Measurements from ENCODE around the gene RPS15. TPM values are rescaled to one million over a fixed set of nuclear protein-coding genes. Genes with fewer than 3 reads are reported as not detected.

Gene RPS15
- total RNA-seq, 1 experiment from 2014 or later, result 1,862 TPM

DNA sequence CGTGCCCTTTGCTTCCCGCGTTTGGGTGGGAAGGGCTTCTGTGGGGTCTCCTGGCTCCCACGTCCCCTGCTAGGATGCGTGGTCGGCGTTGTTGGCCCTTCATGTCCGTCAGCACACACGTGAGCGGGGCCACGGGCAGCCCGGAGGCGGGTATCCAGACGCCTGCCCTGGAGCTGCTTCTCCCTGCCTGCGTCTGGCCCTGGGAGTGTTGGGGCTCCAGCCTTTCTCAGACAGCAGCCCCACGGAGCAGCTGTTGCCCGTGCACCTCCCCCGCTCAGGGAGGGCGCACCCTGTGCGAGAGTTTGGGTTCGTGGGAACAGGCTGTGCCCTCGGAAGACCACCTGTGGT, 16.3 kb upstream of the RPS15 start:
- Histone ChIP-seq H3K9me3 (ENCODE audit: control insufficient read depth in 1 of 2, insufficient read depth in 1 of 2, low read depth in 1 of 2, low read length in 2 of 2) (no peaks in the 10 kb centered on the region), H3K9me2 (ENCODE audit: insufficient read depth) (no peaks in the 10 kb centered on the region), H3K4me3 (replicated peaks in 1 of 2; ENCODE audit: low read depth in 1 of 2, low read length in 2 of 2) (no peak overlapping the region), H3K9ac (ENCODE audit: low read length) (no peak overlapping the region), H3K79me2 (ENCODE audit: insufficient read depth, low read length) (peaks cover 95% of the 10 kb centered on the region), H3K27me3 (ENCODE audit: insufficient read depth, low read length) (no peaks in the 10 kb centered on the region), H4K20me1 (ENCODE audit: insufficient read depth) (no peaks in the 10 kb centered on the region; the same call in 1 of the 2 replicates), H3K4me1 (ENCODE audit: control insufficient read depth in 1 of 2, insufficient read depth in 2 of 2, low read length in 2 of 2) (no peaks in the 10 kb centered on the region), H3K36me3 (ENCODE audit: control insufficient read depth in 1 of 2, insufficient read depth in 2 of 2, low read length in 2 of 2) (peaks cover 52 to 79% of the 10 kb centered on the region in 2 experiments), H3K4me2 (ENCODE audit: low read length) (no peak overlapping the region), H2AFZ (ENCODE audit: low read depth, low read length, poor library complexity, severe bottlenecking) (no peak overlapping the region), H3K27ac (ENCODE audit: low read depth, low read length) (no peak overlapping the region; the same call in 1 of the 2 replicates)
- no peak for TF ChIP-seq POLR2AphosphoS5 (IDR thresholded peaks at IDR 0.05; ENCODE audit: low read depth, low read length)
- TF ChIP-seq, protein P1, sequence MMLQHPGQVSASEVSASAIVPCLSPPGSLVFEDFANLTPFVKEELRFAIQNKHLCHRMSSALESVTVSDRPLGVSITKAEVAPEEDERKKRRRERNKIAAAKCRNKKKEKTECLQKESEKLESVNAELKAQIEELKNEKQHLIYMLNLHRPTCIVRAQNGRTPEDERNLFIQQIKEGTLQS (IDR thresholded peaks at IDR 0.05), result no peak
- TF ChIP-seq ZFX (IDR thresholded peaks at IDR 0.05), result no peak
- TF ChIP-seq SIN3A (IDR thresholded peaks at IDR 0.05; ENCODE audit: low read depth), result no peak
- no peak for TF ChIP-seq RAD21 (IDR thresholded peaks at IDR 0.05; ENCODE audit: low read depth)
- TF ChIP-seq SRF (IDR thresholded peaks at IDR 0.05; ENCODE audit: low read depth), result no peak
- no peak for TF ChIP-seq EZH2phosphoT487 (IDR thresholded peaks at IDR 0.05; ENCODE audit: borderline replicate concordance)
- no peak for TF ChIP-seq ELF1 (IDR thresholded peaks at IDR 0.05; ENCODE audit: borderline replicate concordance, low read depth)
- TF ChIP-seq, protein P2, sequence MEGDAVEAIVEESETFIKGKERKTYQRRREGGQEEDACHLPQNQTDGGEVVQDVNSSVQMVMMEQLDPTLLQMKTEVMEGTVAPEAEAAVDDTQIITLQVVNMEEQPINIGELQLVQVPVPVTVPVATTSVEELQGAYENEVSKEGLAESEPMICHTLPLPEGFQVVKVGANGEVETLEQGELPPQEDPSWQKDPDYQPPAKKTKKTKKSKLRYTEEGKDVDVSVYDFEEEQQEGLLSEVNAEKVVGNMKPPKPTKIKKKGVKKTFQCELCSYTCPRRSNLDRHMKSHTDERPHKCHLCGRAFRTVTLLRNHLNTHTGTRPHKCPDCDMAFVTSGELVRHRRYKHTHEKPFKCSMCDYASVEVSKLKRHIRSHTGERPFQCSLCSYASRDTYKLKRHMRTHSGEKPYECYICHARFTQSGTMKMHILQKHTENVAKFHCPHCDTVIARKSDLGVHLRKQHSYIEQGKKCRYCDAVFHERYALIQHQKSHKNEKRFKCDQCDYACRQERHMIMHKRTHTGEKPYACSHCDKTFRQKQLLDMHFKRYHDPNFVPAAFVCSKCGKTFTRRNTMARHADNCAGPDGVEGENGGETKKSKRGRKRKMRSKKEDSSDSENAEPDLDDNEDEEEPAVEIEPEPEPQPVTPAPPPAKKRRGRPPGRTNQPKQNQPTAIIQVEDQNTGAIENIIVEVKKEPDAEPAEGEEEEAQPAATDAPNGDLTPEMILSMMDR (IDR thresholded peaks at IDR 0.05 in 2 of 3, conservative IDR thresholded peaks at IDR 0.05 in 1 of 3; ENCODE audit: borderline replicate concordance in 1 of 3, insufficient read depth in 1 of 3, low read depth in 2 of 3, low read length in 2 of 3), result no peak
- no peak for TF ChIP-seq EZH2 (IDR thresholded peaks at IDR 0.05)
- no peak for TF ChIP-seq POLR2A (IDR thresholded peaks at IDR 0.05; ENCODE audit: borderline replicate concordance, extremely low read depth, insufficient read depth, insufficient read length)
- no peak for TF ChIP-seq CEBPB (IDR thresholded peaks at IDR 0.05; ENCODE audit: low read depth)
- TF ChIP-seq, protein P3, sequence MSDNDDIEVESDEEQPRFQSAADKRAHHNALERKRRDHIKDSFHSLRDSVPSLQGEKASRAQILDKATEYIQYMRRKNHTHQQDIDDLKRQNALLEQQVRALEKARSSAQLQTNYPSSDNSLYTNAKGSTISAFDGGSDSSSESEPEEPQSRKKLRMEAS (IDR thresholded peaks at IDR 0.05), result no peak
- no peak for TF ChIP-seq EGR1 (IDR thresholded peaks at IDR 0.05; ENCODE audit: low read depth)
- no peak for TF ChIP-seq SP1 (IDR thresholded peaks at IDR 0.05; ENCODE audit: low read depth)
- RAD21 ChIA-PET (ENCODE audit: low non-redundant PET in 1 of 2, low total read pairs in 2 of 2, uncharacterized antibody in 2 of 2, unreplicated experiment in 2 of 2), result no interaction called here
- DNase-seq (ENCODE audit: low read depth, low spot score), result no peak
- intact Hi-C loops (cut with micrococcal nuclease), result no loop called here
- BruUV-seq (replicated peaks), result no TSS peak
- no peak for ATAC-seq
- CTCF ChIA-PET, result no interaction called here
- POLR2A ChIA-PET, result no interaction called here
